GM19467 (cell line): Measurements from ENCODE around the gene MED15.
"Not testable (repeated sequence)": the region's sequence is repeated elsewhere in the genome, so short reads cannot be mapped to it uniquely, and the experiment has no call there.

Experiments used
- ATAC-seq: cut with Tn5 transposase; IDR thresholded peaks from one replicate; pipeline ENCODE4 v1.9.1; 2021; ENCODE audit warnings: mild to moderate bottlenecking, moderate library complexity; ENCODE audit not compliant: unreplicated experiment

MED15 gene, protein sequence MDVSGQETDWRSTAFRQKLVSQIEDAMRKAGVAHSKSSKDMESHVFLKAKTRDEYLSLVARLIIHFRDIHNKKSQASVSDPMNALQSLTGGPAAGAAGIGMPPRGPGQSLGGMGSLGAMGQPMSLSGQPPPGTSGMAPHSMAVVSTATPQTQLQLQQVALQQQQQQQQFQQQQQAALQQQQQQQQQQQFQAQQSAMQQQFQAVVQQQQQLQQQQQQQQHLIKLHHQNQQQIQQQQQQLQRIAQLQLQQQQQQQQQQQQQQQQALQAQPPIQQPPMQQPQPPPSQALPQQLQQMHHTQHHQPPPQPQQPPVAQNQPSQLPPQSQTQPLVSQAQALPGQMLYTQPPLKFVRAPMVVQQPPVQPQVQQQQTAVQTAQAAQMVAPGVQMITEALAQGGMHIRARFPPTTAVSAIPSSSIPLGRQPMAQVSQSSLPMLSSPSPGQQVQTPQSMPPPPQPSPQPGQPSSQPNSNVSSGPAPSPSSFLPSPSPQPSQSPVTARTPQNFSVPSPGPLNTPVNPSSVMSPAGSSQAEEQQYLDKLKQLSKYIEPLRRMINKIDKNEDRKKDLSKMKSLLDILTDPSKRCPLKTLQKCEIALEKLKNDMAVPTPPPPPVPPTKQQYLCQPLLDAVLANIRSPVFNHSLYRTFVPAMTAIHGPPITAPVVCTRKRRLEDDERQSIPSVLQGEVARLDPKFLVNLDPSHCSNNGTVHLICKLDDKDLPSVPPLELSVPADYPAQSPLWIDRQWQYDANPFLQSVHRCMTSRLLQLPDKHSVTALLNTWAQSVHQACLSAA

DNA sequence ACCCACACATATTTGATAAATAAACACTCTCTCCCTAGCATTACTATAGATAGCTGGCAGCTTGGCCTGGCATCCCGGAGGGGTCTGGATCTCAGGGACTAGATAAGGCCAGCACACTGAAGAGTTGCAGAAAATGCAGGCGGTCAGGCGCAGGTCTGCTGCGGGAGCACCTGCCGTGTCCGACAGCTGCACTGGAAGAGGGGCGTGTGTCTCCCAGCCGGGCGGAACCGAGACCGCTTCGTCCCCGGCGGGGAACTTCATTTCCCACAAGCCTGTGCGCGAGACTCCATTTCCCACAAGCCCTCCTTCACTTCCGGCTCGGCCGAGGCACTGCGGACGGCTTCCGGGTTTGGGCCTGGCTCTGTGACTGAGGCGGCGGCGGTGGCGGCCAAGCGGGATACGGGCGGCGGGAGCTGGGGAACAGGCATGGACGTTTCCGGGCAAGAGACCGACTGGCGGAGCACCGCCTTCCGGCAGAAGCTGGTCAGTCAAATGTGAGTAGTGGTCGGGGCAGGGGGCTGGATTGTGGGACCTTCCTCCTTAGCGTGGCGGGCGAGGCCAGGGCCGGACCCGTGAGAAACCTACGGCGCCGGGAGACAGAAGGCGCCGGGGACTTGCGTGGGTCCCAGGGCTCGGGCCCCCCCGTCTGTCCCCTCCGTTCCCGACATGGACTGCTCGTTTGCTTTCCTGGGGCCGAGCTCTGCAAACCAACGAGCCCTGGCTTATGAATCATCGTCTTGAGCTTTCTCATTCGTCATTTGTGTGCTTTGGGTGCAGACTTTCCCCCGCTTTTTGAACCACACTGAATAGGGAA lies at the start of gene MED15:
Gene MED15, plus strand, starts transcription at position 358 of the 814 bp plus-strand sequence. Its CDS starts 69 bp downstream, at position 427.
- peak; percentile 65 for ATAC-seq

DNA sequence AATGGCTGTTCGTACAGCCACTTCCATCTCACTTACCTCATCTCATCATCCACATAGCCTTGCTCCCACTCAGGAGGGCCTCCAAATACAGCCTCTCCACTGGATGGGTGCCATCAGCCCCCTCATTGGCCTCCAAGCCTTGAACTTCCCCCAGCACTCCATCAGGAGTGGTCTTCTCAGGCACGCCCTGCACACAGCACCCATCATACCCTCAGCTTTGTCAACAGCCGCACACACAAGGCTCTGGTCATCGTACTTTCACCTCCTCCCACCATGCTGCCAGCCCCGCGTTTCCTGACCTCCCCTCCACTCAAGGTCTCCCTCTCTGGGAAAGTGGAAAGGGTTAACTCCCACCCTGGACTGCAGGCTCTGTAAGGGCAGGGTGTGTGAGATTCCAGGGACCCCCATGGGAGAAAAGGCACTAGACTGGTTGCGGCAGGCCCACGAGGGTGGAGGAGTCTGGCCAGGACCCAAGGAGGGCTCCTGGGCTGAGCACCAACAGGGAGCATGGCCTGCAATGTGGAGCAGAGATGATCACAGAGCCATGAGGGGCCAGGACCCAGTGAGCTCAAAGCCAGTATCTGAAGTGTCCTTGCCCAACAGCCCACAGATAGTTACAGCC lies 48.8 kb upstream of the MED15 start:
- no peak for ATAC-seq

DNA sequence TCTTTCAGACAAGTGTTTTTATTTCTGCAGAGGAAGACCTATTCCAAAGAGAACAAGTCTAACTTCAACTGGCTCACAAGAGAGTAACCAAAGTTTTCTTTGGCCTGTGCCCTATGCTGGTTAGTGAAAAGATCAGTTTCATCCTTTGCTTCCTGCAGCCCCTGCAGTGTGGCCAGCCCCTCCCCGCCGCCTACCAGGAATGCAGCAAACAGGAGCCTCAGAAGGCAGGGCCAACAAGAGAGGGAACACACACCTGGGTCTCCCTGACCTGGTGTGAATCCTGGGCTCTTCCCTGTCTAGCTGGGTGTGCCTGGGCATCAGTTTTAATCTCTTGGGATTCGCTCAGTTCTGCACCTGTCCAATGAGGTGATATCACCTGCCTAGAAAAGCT lies 48.3 kb upstream of the MED15 start:
- no peak for ATAC-seq

DNA sequence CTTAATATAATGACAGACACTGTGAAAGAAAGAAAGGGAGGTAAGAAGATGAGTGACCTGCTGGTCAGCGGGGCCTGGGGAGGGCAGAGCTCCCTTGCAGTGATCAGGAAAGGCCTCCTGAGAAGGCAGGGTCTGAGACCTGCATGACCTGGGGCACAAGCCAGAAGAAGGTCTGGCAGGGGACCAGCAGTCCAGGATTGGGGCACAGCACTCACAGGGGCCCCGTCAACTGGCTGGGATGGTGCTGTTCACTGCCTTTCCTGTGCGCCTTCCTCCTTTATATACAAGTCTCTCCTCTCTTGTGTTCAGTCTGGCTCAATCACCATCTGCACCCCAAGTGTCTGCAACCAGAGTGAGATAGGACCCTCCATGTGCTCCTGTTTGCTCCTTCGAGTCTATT lies 47.5 kb upstream of the MED15 start:
- ATAC-seq, result no peak

DNA sequence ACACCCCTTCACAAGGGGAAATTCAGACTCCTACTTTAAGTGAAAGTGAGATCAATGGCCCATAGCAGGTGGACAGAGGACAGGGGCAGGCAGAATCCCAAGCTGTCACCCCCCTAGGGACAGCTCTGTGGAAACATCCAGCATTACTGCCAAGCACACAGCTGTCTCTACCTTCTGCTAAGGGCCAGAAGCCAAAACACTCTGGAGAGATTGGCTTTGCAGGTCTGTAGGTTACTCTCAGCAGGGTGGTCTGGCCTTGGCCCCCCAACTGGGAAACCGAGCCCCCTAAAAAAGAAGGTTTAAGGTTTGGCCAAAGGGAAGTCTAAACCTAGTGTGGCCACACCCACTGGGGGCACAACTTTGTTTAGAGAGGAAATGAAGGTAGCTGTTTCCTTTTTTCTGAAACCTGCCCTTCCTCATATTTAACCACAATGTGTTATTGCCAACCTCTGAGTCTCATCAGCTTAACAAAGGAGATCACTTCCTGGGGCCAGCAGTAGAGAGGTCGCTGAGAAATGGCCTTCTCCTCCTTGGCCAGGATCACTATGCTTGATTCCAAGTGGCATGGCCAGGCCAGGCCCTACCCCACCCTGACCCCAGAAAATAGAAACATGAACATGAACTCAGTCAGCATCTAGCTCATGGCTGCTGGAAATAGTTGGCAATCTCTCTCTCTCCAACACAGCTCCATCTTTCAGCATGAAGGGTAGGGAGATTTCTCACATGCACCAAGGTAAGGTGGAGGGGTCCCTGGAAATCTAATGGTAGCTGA lies 43.9 kb upstream of the MED15 start:
- ATAC-seq, result no peak

DNA sequence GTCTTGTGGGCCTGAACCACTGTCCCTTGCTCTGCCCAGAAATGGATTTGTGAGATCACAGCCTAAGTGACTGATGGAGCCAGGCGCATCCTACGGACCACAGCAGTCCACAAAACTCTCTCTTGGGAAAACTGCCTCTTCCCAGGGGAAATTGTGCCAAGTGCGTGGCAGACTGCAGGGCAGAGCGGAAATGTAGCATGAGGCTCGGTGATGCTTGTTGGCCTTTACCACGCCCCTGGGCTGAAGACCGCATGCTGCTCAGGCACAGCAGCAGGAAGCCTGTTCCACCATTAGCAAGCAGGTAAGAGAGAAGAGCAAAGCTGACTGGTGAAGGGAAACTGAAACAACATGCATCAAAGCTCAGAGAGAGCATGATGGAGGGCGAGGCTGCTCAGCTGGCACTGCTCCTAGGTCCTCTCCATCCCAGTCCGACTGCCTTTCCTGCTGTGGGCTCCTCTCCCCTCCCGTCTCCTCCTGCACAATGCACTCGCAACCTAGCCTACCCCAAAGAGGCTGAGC lies 43.3 kb upstream of the MED15 start:
- no peak for ATAC-seq

DNA sequence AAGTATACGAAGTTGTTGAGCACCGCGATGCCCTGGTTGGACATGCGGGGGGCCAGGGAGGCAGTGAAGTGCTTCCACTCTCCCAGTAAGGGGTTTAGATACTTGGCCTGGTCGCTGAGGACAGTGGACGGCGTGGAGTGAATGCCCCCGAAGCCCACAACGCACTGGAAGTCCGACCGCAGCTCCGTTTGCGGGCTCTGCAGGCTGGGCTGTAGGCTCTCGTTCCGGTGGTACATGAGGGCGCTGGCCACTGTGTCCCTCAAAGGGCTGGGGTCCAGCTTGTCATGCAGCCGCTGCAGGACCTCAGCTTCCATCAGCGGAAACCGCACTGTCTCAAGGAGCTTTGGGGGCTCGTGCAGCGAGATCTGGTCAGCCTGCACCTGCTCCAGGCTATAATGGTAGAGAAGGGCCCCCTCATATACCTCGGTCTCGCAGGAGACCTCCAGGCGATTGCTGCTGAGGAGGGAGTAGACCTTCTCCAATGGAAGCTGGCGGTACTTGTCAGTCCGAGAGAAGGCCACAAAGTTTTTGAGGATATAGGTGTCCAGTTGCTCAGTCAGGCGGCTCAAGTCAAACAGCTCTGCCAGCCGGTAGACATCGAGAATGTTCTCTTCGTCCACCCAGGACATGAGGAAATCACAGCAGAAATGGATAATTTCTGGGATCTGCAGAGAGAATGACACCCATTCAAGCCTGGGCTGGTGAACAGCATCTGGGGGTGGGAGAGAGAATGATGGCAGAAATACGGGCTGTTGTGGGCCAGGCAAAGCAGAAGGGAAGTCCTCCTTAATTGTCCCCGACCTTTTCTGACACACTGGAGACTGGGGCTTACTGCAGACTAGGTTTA lies 42.3 kb upstream of the MED15 start:
- ATAC-seq, result no peak

DNA sequence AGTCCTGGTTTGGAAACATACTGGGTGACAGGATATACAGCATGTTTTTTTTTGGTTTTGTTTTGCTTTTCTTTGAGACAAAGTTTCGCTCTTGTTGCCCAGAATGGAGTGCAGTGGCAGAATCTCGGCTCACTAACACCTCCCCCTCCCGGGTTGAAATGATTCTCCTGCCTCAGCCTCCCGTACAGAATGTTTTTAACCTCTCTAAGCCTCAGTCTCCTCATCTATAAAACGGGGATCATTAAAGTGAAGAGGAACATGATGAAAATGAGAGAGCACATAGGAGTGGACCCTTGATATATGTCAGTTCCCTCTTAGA lies 41.7 kb upstream of the MED15 start:
- ATAC-seq, result no peak

DNA sequence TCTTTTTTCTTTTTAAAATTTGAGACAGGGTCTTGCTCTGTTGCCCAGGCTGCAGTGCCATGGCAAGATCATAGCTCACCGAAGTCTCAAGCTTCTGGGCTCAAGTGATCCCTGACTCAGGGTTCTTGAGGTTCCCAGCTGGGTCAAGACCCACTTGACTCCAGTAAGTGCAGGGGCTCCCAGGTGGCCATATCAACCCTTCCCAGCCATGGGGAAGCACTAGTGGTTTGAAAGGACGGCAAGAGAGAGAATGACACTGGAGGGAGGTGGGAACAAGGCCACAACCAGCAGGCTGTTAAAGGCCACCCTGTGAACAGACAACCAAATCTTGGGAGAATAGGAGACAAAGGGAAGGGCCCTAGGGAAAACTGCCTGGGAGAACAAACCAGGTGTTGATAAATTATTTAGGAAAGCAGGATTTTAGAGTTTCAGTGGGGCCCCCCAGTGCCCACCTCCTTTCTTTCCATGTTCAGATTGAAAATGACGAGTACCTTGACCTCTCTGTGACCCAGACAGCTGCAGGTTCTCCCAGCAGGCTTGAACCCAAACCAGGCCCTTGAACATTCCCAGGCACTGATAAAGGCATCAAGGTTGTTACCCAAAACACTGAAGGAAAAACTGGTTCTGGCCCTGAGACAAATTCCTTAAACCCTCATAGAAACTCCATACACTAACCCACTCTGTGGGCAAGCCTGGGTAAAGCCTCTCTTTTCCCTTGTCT lies 40.6 kb upstream of the MED15 start:
- no peak for ATAC-seq

DNA sequence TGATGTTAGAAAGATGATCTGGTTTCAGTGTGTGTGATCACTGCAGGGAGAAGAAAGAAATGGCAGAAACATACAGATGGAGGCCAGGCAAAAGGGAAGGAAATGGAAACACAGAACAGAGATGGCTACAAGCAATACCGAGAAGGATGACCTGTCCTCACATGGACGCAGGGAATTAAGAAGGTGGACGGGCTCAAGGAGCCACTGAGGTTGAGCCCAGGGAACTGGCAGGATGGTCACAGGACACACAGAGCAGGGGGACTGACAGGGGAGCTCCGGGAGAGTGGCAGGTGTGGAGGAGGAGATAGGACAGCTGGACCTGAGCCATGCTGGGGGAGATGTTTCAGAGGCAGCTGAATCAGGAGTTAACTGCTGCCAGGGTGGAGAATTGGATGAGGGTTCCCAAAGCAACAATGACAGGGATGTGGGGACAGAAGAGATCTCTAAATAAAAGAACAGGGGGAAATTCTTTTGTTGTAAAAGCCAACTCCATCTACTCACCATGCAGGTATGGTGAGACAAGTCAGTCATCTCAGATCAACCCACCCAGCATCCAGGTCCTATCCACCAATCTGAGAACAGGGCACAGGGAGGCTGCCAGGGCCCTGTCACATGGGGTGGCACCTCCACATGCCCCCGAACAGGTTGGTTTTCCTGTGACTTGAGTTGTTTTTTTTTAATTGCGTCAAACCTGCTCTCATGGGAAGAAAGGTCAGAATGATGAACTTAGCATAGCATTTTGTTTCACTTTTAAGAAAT lies 38.1 kb upstream of the MED15 start:
- ATAC-seq, result no peak

DNA sequence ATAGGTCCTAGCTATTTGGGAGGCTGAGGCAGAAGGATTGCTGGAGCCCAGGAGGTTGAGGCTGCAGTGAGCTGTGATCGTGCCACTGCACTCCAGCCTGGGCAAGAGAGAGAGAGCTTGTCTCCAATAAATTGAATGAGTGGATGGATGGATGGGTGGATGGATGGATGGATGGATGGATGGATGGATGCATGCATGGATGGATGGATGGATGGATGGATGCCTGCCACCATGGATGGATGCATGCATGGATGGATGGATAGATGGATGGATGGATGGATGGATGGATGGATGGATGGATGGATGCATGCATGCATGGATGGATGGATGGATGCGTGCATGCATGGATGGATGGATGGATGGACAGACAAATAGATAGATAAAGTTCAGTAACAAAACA lies 36.9 kb upstream of the MED15 start:
- not testable (repeated sequence) for ATAC-seq

DNA sequence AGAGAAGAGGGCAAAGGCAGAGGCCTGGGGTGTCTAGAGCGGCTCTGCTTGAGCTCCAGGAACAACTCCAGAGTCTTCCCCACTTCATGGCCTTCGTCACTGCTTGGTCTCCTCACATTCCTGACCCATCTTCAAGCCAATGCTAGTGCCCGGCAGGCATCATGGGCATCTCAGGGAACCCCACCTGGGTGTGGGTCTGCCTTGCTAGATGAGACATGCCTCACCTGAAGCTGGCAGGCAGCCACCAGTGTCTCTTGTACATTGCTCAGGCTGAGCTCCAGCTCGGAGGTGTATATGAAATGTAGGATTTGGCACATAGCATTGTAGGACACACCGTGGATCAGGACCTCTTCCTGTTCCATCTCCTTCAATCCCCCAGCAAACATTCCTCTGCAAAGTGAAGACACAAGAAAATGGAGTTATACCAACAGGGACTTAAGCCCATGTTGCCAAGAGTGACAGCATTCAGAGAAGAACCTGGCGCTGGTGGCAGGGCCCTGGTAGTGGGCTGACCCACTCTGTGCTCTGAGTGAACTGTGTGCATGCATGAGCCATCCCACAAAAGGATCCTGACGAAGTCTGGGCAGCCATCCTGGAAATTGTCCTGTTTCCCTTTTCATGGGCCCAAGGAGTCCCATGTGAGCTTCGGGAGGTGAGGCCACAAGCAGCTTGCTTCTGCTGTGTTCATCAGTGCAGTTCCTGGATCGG lies 36.1 kb upstream of the MED15 start:
- no peak for ATAC-seq

DNA sequence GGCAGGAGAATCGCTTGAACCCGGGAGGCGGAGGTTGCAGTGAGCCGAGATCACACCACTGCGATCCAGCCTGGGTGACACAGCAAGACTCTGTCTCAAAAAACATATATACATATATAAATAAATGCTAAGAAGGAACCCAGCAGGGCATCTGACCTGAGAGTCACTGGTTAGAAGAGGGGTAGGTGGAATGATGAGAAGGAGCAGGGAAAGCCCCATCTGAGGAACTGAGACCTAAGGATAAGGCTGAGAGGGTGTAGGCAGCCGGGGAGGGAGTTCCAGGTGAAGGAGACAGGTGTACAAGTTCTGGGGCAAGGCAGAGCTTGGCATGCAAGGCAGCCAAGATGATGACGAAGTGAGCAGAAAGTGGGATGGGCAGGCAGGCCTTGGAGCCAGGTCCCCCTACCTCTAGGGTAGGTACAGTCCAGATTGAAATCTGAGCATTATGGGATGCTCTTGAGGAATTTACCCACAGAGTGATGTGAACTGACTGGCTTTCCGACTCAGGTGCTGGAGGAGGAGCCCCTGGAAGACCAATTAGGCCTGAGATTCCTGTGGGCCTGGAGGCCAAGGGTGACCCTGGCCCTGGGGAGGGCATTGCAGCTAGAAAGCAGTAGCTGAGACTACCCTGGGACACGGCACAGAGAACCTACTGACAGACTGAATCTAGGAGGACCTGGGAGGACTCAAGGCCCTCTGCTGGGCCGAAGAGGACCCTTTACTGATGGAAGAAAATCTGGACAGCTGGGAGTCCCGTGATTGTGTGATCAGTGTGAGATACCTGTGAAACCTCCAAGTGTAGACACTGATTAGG lies 34.6 kb upstream of the MED15 start:
- no peak for ATAC-seq

DNA sequence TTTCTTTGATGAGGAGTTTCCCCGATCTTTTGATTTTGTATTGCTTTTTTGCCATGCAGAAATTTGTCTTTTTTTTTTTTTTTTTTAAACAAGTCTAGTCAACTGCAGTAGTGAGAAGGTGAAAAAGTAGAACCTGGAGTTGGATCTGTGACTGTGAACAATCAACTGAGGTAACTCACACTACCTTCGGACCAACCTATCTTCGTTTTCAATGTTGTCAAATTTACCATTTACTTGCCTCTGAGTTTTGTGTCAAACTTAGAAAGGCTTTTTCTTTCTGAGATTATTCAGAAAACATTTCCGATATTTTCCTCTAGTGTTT lies 32.3 kb upstream of the MED15 start:
- ATAC-seq, result no peak

DNA sequence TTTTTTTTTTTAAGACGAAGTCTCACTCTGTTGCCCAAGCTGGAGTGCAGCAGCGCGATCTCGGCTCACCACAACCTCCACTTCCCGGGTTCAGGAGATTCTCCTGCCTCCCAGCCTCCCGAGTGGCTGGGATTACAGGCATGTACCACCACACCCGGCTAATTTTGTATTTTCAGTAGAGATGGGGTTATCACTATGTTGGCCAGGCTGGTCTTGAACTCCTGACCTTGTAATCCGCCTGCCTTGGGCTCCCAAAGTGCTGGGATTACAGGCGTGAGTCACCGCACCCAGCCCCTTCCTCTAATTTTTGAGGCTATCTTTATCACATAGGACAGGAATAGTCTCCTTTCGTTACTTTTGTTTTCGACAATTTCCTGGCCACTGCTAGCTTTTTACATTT lies 31.8 kb upstream of the MED15 start:
- not testable (repeated sequence) for ATAC-seq

DNA sequence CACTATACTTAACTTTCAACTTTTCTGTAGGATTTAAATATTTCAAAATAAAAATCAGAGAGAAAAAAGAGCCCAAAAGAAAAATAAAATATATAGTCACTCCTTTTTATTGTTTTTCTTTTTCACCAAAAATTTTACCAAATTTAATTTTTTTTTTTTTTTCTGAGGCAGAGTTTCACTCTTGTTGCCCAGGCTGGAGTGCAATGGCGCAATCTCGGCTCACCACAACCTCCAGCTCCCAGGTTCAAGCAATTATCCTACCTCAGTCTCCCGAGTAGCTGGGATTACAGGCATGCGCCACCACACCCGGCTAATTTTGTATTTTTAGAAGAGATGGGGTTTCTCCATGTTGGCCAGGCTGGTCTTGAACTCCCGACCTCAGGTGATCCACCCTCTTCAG lies 29.4 kb upstream of the MED15 start:
- ATAC-seq, result not testable (repeated sequence)
